Mammary epithelial cell (primary cell): ENCODE results near the gene ROBO4.
A peak's percentile ranks its signal among the peaks of the same experiment; 100 is the strongest.

Source experiments
- CTCF ChIP-seq, 2 donors: IDR thresholded peaks in 1 of 2; conservative IDR thresholded peaks in 1 of 2; 2 replicates each; pipeline ENCODE4 v1.5.1; 2011 to 2012; ENCODE audit warnings: inconsistent platforms in 2 of 2, low read length in 2 of 2, mild to moderate bottlenecking in 2 of 2, control low read depth in 1 of 2, low read depth in 1 of 2; ENCODE audit not compliant: insufficient read depth in 1 of 2; ENCODE audit errors: extremely low read depth in 1 of 2
- EZH2 ChIP-seq: IDR thresholded peaks from 2 replicates; pipeline ENCODE4 v1.6.1; 2012; ENCODE audit warnings: low read length, inconsistent platforms, borderline replicate concordance

GRCh38 chr11:124839972-124840621 is 57.6 kb downstream of the ROBO4 start:
- TF ChIP-seq CTCF (conservative IDR thresholded peaks at IDR 0.05 in 1 of 2, IDR thresholded peaks at IDR 0.05 in 1 of 2; ENCODE audit: extremely low read depth in 1 of 2, insufficient read depth in 1 of 2, low read depth in 1 of 2, low read length in 2 of 2) (no peak), EZH2 (peak; percentile 13)
